SU-DHL-6 (cell line): ENCODE data around the gene MAP3K4.

Experiments
- H2AFZ ChIP-seq: fragments of 200-600 bp; sonication (generic); 2 replicates; pipeline ENCODE4 v1.6.1; 2014; ENCODE audit warnings: low read depth, mild to moderate bottlenecking, moderate library complexity, mixed read lengths, antibody characterized with exemption, low read length; ENCODE audit not compliant: severe bottlenecking
- H3F3A ChIP-seq: fragments of 200-600 bp; shearing (Covaris generic); 2 replicates; pipeline ENCODE4 v1.6.0; 2016; ENCODE audit warnings: antibody characterized with exemption, mild to moderate bottlenecking; ENCODE audit not compliant: insufficient read depth
- H3K27ac ChIP-seq: fragments of 200-600 bp; sonication (generic); 2 replicates; pipeline ENCODE4 v1.5.1; 2016; ENCODE audit warnings: low read depth, mild to moderate bottlenecking, low read length, moderate library complexity, mixed read lengths
- H3K27me3 ChIP-seq: fragments of 200-600 bp; sonication (generic), shearing (Covaris generic); 2 replicates; pipeline ENCODE4 v1.6.0; 2014; ENCODE audit warnings: mild to moderate bottlenecking, low read length
- H3K36me3 ChIP-seq: fragments of 200-600 bp; sonication (generic); 2 replicates; pipeline ENCODE4 v1.6.1; 2014; ENCODE audit warnings: mild to moderate bottlenecking, low read length, mixed read lengths
- H3K4me2 ChIP-seq: fragments of 300-600, 200-600 bp; shearing (Covaris generic), sonication (generic); 2 replicates; pipeline ENCODE4 v1.6.0; 2014; ENCODE audit warnings: low read length, low read depth, mild to moderate bottlenecking; ENCODE audit not compliant: poor library complexity, severe bottlenecking
- H3K4me3 ChIP-seq: fragments of 200-600 bp; sonication (generic); 2 replicates; pipeline ENCODE4 v1.5.1; 2014; ENCODE audit warnings: antibody characterized with exemption, low read length, mild to moderate bottlenecking, mixed read lengths; ENCODE audit not compliant: insufficient read depth, poor library complexity, severe bottlenecking
- H3K79me2 ChIP-seq: fragments of 200-600 bp; sonication (generic); 2 replicates; pipeline ENCODE4 v1.6.1; 2014; ENCODE audit warnings: mild to moderate bottlenecking, low read length, moderate library complexity; ENCODE audit not compliant: insufficient read depth
- H3K9ac ChIP-seq: fragments of 200-600 bp; sonication (generic); 2 replicates; pipeline ENCODE4 v1.7.0; 2014; ENCODE audit warnings: mild to moderate bottlenecking, low read length
- H3K9me2 ChIP-seq: fragments of 200-600 bp; sonication (generic); replicated peaks from 2 replicates; pipeline ENCODE4 v1.6.1; 2014; ENCODE audit warnings: low read length; ENCODE audit not compliant: insufficient read depth
- H3K9me3 ChIP-seq: fragments of 200-600 bp; sonication (generic); 2 replicates; pipeline ENCODE4 v1.6.1; 2014; ENCODE audit warnings: low read length, mixed read lengths; ENCODE audit not compliant: insufficient read depth
- H4K20me1 ChIP-seq: fragments of 200-600 bp; sonication (generic); 2 replicates; pipeline ENCODE4 v1.6.1; 2014; ENCODE audit warnings: low read depth, mild to moderate bottlenecking, antibody characterized with exemption, low read length, moderate library complexity, mixed read lengths
- EZH2phosphoT487 ChIP-seq: fragments of 200-600 bp; sonication (generic), shearing (Covaris generic); conservative IDR thresholded peaks from 2 replicates; pipeline ENCODE4 v1.6.1; 2018; ENCODE audit warnings: mild to moderate bottlenecking, antibody characterized with exemption, low read length, moderate library complexity, mixed read lengths
- TF ChIP-seq, protein P1 (sequence below): fragments of 200-600 bp; sonication (generic); IDR thresholded peaks from one replicate; pipeline ENCODE4 v1.5.1; 2017; ENCODE audit warnings: antibody characterized with exemption, mild to moderate bottlenecking, low read length, moderate library complexity; ENCODE audit not compliant: insufficient read depth, poor library complexity, severe bottlenecking

The MAP3K4 gene

DNA sequence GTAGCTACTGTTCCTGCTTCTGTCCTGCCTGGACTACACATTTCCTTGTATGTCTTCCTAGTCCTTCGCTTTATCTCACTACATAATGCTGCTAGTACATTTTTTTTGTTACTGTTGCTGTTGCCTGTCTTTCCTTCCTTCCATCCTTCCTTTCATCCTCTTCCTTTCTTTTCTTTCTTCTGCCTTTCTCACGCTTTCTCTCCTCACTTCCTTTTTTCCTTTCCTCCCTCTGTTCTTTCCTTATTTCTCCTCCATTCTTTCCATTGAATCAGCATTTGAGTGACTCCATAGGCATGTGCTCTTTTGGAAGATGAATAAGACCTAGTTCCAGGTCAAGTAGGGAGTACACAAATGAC lies 46.3 kb downstream of the MAP3K4 start:
- H3K79me2 ChIP-seq, result no peaks in the 10 kb centered on the region
- no peaks in the 10 kb centered on the region for H3K9me2 ChIP-seq
- no peak for TF ChIP-seq EZH2phosphoT487
- TF ChIP-seq, protein P1, sequence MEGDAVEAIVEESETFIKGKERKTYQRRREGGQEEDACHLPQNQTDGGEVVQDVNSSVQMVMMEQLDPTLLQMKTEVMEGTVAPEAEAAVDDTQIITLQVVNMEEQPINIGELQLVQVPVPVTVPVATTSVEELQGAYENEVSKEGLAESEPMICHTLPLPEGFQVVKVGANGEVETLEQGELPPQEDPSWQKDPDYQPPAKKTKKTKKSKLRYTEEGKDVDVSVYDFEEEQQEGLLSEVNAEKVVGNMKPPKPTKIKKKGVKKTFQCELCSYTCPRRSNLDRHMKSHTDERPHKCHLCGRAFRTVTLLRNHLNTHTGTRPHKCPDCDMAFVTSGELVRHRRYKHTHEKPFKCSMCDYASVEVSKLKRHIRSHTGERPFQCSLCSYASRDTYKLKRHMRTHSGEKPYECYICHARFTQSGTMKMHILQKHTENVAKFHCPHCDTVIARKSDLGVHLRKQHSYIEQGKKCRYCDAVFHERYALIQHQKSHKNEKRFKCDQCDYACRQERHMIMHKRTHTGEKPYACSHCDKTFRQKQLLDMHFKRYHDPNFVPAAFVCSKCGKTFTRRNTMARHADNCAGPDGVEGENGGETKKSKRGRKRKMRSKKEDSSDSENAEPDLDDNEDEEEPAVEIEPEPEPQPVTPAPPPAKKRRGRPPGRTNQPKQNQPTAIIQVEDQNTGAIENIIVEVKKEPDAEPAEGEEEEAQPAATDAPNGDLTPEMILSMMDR, result no peak
- H3K9me3 ChIP-seq, result no peaks in the 10 kb centered on the region
- H3K36me3 ChIP-seq, result no peaks in the 10 kb centered on the region; the same call in 1 of the 2 replicates
- H3K4me2 ChIP-seq, result no peak overlapping the region
- no peaks in the 10 kb centered on the region for H4K20me1 ChIP-seq
- no peaks in the 10 kb centered on the region for H3K27me3 ChIP-seq
- no peak overlapping the region for H3K27ac ChIP-seq
- H3F3A ChIP-seq, result no peaks in the 10 kb centered on the region
- H3K4me3 ChIP-seq, result no peak overlapping the region
- no peak overlapping the region for H3K9ac ChIP-seq
- no peak overlapping the region for H2AFZ ChIP-seq

DNA sequence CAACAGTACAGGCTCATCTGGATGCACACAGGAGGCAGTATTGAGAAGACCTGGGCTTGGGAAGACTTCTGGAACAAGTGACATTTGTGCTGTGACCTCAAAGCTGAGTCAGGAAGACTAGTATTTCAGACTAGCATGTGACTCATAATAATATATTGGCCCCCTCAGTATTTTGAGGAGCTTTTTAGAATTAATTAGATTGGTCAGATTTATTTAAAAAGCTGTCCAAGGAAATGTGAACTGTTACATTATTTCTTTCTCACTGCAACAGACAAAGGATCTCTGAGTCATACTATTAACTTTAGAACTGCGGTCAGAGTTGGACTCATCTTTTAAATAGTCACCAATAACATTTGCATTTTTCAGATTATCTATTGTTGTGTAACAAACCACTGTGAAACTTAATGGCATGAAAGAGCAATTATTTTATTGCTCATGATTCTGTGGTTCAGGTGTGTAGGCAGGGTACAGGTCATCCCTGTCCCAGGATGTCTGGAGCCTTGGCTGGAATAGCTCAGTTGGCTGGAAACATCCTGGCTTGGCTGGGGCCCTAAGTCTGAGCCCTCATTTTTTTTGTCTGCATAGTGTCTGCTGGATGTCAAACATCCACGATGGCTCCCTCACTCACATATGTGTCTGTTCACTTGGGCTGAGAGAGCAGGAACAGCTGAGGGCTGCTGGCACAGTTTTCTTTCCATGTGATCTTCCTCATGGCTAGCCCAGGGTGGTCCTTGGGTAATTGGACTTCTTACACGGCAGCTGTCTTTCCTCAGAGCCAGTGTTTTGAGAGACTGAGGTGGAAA lies 46.9 kb downstream of the MAP3K4 start:
- no peaks in the 10 kb centered on the region; the same call in 1 of the 2 replicates for H3K36me3 ChIP-seq
- no peaks in the 10 kb centered on the region for H3K27me3 ChIP-seq
- H4K20me1 ChIP-seq, result no peaks in the 10 kb centered on the region
- no peak overlapping the region for H2AFZ ChIP-seq
- H3K4me3 ChIP-seq, result no peak overlapping the region
- H3K4me2 ChIP-seq, result no peak overlapping the region
- H3K27ac ChIP-seq, result no peak overlapping the region
- H3F3A ChIP-seq, result no peaks in the 10 kb centered on the region
- H3K79me2 ChIP-seq, result no peaks in the 10 kb centered on the region
- H3K9me3 ChIP-seq, result no peaks in the 10 kb centered on the region
- H3K9ac ChIP-seq, result no peak overlapping the region
- H3K9me2 ChIP-seq, result no peaks in the 10 kb centered on the region
- no peak for TF ChIP-seq EZH2phosphoT487
- TF ChIP-seq, protein P1, result no peak

GRCh38 chr6:161041274-161041673 lies 49.7 kb downstream of the MAP3K4 start:
- H3K79me2 ChIP-seq, result no peaks in the 10 kb centered on the region
- no peak overlapping the region for H3K27ac ChIP-seq
- H3K9ac ChIP-seq, result no peak overlapping the region
- no peak overlapping the region for H3K4me3 ChIP-seq
- H3K27me3 ChIP-seq, result no peaks in the 10 kb centered on the region
- H3F3A ChIP-seq, result no peaks in the 10 kb centered on the region
- no peak overlapping the region for H3K4me2 ChIP-seq
- no peaks in the 10 kb centered on the region for H3K9me3 ChIP-seq
- TF ChIP-seq EZH2phosphoT487, result no peak
- TF ChIP-seq, protein P1, result no peak
- H3K36me3 ChIP-seq, result no peaks in the 10 kb centered on the region; the same call in 1 of the 2 replicates
- H3K9me2 ChIP-seq, result no peaks in the 10 kb centered on the region
- no peak overlapping the region for H2AFZ ChIP-seq
- H4K20me1 ChIP-seq, result no peaks in the 10 kb centered on the region
